Stomach smooth muscle (tissue), 2 donors: ENCODE results near the gene OTUB2.

ENCODE experiments used
- H3K27ac ChIP-seq: one replicate; pipeline ENCODE4 v1.7.0; 2013; ENCODE audit warnings: mild to moderate bottlenecking, low read length, inconsistent platforms
- H3K27me3 ChIP-seq, 2 donors: one replicate each; pipeline ENCODE4 v1.7.0; 2013; ENCODE audit warnings: low read length in 2 of 2; ENCODE audit not compliant: insufficient read depth in 2 of 2, control insufficient read depth in 1 of 2
- H3K36me3 ChIP-seq, 2 donors: one replicate each; pipeline ENCODE4 v1.7.0; 2013; ENCODE audit warnings: low read length in 2 of 2; ENCODE audit not compliant: control insufficient read depth in 2 of 2, insufficient read depth in 2 of 2
- H3K4me1 ChIP-seq: one replicate; pipeline ENCODE4 v1.7.0; 2013; ENCODE audit warnings: low read length; ENCODE audit not compliant: control insufficient read depth, insufficient read depth
- H3K4me3 ChIP-seq, 2 donors: one replicate each; pipeline ENCODE4 v1.7.0; 2013; ENCODE audit warnings: low read length in 2 of 2
- H3K9ac ChIP-seq, 2 donors: one replicate each; pipeline ENCODE4 v1.7.0; 2013; ENCODE audit warnings: low read length in 2 of 2, mild to moderate bottlenecking in 1 of 2
- H3K9me3 ChIP-seq, 2 donors: one replicate each; pipeline ENCODE4 v1.7.0; 2013; ENCODE audit warnings: low read length in 2 of 2; ENCODE audit not compliant: control insufficient read depth in 2 of 2
- donor health status: healthy.
- donor health status: Pancreatic carcinoma.

OTUB2 gene

DNA sequence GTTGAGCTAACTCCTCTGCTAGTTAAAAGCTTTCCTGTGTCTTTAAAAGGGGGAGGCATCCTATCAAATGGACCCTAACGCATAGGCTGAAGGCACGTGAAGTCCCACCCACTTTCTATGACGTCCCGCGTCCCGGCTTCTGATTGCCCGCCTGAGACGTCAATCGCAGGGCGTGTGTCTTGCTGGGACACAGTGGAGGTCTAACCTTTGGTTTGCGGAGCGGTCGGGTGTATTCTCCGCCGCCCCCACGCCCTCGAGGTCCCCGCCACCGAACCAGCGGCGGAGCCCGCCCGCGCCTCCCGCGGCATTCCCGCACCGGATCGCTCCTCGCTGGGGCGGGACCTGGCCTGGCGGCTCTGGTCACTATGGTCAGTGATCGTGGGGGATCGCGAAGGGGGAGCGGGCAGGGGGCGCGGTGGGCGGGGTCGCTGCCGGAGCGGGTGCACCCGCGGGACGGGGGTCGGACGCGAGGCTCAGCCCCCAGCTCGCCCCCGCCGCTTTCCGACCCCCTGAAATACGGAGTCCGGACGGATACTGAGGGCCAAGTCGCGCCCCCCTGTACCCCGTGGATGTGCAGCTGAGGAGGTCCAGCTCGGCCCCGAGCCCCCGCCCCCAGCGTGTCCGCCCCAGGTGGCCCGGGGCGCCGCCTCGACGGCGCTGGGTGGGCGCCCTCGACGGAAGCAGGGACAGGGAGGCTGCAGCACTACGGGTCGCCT is at the start of gene OTUB2:
Gene OTUB2, plus strand, starts transcription at position 168 of the 716 bp plus-strand sequence. Its CDS starts 198 bp downstream, at position 366.
- Histone ChIP-seq H3K27ac (no peak within 1 kb of the TSS), H3K27me3 (no peaks in the 10 kb centered on the region), H3K4me1 (peaks cover 5% of the 10 kb centered on the region), H3K9ac (no peak within 1 kb of the TSS), H3K9me3 (no peaks in the 10 kb centered on the region), H3K4me3 (peak within 1 kb of the TSS; percentile 24 to 72), H3K36me3 (no peaks in the 10 kb centered on the region)

GRCh38 chr14:93976477-93977057 is 49.6 kb upstream of the OTUB2 start, which contains the start of gene ASB2:
ASB2 (minus strand) TSS chr14:93976570; CDS start chr14:93964539, 12,031 bp downstream.
- H3K36me3 ChIP-seq, result no peaks in the 10 kb centered on the region
- H3K4me3 ChIP-seq, result peak within 1 kb of the TSS; percentile 81 to 93
- peak within 1 kb of the TSS; percentile 99 for H3K27ac ChIP-seq
- peak within 1 kb of the TSS; percentile 78 to 92 for H3K9ac ChIP-seq
- no peaks in the 10 kb centered on the region for H3K9me3 ChIP-seq
- H3K4me1 ChIP-seq, result peaks cover 67% of the 10 kb centered on the region
- H3K27me3 ChIP-seq, result no peaks in the 10 kb centered on the region

DNA sequence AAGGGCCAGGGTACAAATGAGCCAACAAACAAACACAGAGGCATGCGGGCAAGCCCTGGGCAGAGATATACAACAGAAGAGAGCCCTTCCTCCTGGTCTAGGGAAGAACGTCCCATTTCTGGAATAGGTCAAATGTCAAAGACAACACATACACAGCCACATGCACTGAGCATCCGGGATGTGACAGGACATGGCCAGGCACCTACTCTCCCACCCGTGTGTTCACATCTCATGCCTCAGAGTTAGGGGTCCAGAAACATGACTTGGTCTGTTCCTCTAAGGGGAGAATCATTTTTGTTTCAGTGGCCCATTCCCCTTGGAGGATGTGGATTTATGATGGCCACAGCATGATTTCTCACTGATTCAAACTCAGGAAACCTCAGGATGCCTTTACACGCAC is 49.0 kb upstream of the OTUB2 start:
- Histone ChIP-seq H3K27ac (peak overlapping the region; percentile 99), H3K4me3 (peak overlapping the region; percentile 81 to 93), H3K4me1 (peaks cover 70% of the 10 kb centered on the region), H3K9ac (peak overlapping the region; percentile 78 to 92), H3K27me3 (no peaks in the 10 kb centered on the region), H3K9me3 (no peaks in the 10 kb centered on the region), H3K36me3 (no peaks in the 10 kb centered on the region)

DNA sequence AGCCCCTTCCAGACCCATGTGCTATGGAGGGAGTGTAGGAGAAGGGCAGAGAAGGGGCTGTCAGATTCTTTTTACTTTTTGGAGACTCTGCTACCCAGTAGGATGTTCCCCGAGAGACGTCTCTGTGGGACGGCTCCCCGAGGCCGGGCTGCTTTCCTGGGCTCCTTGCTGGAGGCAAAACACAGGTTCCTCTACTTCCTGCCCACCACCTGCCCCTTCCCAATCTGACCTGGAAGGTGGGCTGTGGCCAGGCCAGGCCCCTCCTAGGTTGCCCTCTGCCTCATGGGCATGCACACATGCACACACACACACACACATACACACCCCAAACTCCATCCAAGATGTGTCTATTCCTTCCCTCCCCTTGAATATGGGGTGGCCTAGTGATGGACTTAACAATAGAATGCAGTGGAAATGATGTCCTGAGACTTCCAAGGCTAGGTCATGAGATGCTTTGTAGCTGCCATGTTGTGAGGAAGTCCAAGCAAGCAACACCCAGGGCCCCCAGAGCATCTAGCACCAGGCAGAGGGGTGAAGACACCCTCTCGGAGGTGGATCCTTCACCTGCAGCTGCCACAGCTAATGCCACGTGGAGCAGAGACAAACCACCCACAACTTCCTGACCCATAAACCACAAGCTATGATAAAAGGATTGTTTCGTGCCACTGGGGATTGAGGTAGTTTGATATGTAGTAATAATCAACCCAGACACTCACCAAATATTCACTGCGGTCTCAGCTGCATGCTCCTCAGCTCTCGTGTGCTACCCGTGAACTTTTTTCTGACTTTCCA is 48.2 kb upstream of the OTUB2 start:
- peak overlapping the region; percentile 99 for H3K27ac ChIP-seq
- no peaks in the 10 kb centered on the region for H3K9me3 ChIP-seq
- H3K36me3 ChIP-seq, result no peaks in the 10 kb centered on the region
- no peaks in the 10 kb centered on the region for H3K27me3 ChIP-seq
- peaks cover 72% of the 10 kb centered on the region for H3K4me1 ChIP-seq
- peak overlapping the region; percentile 78 to 92 for H3K9ac ChIP-seq
- H3K4me3 ChIP-seq, result no peak overlapping the region

GRCh38 chr14:93978735-93979134 is 47.4 kb upstream of the OTUB2 start:
- Histone ChIP-seq H3K27ac (peak overlapping the region; percentile 99), H3K36me3 (no peaks in the 10 kb centered on the region), H3K27me3 (no peaks in the 10 kb centered on the region), H3K4me3 (no peak overlapping the region), H3K4me1 (peaks cover 65% of the 10 kb centered on the region), H3K9me3 (no peaks in the 10 kb centered on the region), H3K9ac (no peak overlapping the region)

GRCh38 chr14:93980456-93981201 is 45.5 kb upstream of the OTUB2 start:
- Histone ChIP-seq H3K27ac (peak overlapping the region; percentile 92), H3K4me3 (peak overlapping the region in 1 of 2 donors; percentile 40), H3K9me3 (no peaks in the 10 kb centered on the region), H3K9ac (peak overlapping the region; percentile 51 to 55), H3K27me3 (no peaks in the 10 kb centered on the region), H3K36me3 (no peaks in the 10 kb centered on the region), H3K4me1 (peaks cover 74% of the 10 kb centered on the region)

DNA sequence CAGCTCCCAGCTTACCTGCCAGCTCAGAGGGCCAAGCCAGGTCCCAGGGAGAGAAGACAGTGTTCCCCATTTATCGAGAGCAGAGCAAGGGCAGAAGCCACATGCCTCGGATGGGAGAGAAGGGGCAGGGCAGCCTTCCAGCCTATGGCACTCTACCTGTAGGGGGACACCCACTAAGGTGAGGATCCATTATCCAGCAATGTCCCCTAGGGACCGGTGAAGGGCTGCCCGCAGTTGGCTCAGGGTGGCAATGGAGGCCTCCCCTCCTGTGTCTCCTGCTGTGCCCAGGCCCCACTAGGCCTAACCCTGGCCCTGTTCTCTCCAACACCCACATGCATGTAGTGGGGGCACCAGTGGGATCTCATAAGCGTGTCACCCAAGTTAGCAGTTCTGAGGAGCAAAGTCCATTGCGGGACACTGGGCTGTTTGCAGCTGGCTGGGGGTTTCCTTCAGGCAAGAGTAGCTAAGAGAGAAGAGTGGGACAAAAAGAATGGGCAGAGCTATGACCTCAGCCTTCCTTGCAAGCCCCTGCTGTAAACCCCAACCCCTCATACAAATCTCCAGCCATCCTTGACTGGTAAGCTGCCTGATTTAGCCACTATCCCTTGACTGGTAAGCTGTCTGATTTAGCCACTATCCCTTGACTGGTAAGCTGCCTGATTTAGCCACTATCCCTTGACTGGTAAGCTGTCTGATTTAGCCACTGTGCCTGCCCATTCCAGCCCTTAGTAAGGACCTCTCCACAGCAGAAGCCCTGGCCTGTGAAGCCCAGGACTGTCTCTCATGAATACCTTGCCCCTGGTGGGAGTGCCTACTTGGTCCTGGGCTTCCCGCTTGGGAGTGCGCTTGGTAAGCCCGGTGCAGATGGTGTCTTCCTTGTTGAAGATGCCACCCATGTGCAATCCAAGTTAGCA is 44.6 kb upstream of the OTUB2 start:
- no peak overlapping the region for H3K4me3 ChIP-seq
- no peaks in the 10 kb centered on the region for H3K27me3 ChIP-seq
- H3K36me3 ChIP-seq, result no peaks in the 10 kb centered on the region
- no peaks in the 10 kb centered on the region for H3K9me3 ChIP-seq
- H3K27ac ChIP-seq, result peak overlapping the region; percentile 92
- H3K4me1 ChIP-seq, result peaks cover 75% of the 10 kb centered on the region
- H3K9ac ChIP-seq, result peak overlapping the region; percentile 16 to 47

GRCh38 chr14:93982230-93983007 is 43.7 kb upstream of the OTUB2 start:
- Histone ChIP-seq H3K4me3 (no peak overlapping the region), H3K27me3 (no peaks in the 10 kb centered on the region), H3K4me1 (peaks cover 75% of the 10 kb centered on the region), H3K9ac (no peak overlapping the region), H3K9me3 (no peaks in the 10 kb centered on the region), H3K27ac (peak overlapping the region; percentile 92), H3K36me3 (no peaks in the 10 kb centered on the region)

DNA sequence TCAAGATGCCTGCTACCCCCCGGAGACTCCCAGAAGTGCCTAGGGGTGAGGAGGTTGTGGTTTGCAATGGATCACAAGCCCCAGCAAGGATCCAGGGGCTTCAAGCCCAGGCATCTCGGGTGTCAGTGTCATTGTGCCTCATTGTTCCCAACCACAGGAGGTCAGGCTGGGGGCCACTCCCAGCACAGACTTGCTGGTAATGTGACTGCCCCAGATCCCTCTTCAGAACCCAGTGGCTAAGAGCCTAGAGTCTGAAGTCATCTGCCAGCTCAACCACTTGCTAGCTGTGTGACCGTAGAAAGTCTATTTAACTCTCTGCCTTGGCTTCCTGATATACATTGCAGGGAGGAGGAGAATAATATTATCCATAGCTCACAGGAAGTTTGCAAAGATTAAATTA is 42.1 kb upstream of the OTUB2 start:
- Histone ChIP-seq H3K27ac (peak overlapping the region; percentile 37), H3K4me3 (no peak overlapping the region), H3K36me3 (no peaks in the 10 kb centered on the region), H3K27me3 (no peaks in the 10 kb centered on the region), H3K9ac (no peak overlapping the region), H3K4me1 (peaks cover 67% of the 10 kb centered on the region), H3K9me3 (no peaks in the 10 kb centered on the region)
